Kidney glomerular epithelial cell (primary cell): Measurements from ENCODE around the gene FAM168A.
"Not testable (repeated sequence)": the region's sequence is repeated elsewhere in the genome, so short reads cannot be mapped to it uniquely, and the experiment has no call there.

Experiments used
- DNase-seq: peaks from one replicate; lab custom pipeline; 2025; lab: John Stamatoyannopoulos, UW

Gene FAM168A

DNA sequence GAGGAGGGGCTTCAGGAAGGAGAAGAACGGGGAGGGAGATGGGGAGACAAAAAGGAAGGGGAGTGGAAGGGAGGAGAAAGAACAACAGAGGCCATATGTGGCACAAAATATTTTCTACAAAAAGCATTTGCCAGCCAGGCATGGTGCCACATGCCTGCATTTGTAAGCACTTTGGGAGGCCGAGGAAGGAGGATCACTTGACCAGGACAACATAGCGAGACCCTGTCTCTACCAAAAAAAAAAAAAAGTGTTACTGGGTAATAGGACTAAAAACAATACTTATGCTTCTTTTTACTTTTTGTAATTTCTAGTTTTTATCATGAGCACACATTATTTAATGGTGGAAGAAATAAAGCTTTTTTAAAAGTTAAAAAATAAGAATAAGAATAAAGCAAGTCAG lies 5.3 kb downstream of the FAM168A start:
- DNase-seq, result no peak

DNA sequence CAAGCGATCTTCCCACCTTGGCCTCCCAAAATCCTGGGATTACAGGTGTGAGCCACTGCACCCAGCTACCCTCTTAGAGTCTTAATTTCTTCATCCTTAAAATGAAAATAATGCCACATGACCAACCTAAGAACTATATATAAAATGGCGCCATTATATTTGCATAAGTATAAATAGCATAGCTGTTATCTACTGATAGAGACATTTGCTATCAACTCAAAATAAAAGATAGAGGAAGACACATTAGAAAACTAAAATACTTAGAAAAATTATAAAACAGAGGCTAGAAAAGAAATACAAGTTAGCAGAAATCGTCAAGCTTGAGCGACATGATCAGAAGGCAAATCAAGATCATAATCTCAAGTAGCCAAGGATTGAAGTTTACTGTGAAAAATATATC lies 6.2 kb downstream of the FAM168A start:
- no peak for DNase-seq

DNA sequence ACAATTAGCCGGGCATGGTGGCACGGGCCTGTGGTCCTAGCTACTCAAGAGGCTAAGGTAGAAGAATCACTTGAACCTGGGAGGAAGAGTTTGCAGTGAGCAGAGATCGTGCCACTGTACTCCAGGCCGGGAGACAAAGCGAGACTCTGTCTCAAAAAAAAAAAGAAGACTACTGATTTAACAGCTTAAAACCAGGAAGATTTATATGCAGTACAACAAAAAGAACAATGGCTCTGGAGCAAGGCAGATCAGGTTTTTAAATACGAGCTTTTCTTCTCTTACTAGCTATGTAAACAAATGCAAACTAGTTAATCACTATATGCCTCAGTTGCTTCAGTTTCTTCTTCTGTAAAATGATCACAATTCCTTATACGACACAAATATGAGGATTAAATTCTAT lies 6.9 kb downstream of the FAM168A start:
- no peak for DNase-seq

DNA sequence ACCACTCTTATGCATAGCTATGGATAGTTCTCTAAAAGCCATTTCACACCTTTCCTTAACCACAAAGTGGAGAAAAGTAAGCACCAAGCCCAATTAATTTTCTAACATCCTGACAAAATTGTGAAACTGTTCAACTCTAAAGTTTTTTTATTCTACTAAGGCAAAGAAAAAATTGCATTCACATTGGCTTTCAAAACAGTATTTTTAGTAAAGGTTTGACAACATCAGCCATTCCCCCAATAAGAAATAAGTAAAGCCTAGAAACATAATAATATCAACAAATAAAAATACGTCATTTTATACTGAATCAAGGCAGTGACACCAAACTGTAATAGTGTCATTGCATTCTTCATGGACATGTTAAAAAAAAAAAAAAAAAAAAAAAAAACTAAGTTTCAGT lies 11.1 kb downstream of the FAM168A start:
- DNase-seq, result no peak

DNA sequence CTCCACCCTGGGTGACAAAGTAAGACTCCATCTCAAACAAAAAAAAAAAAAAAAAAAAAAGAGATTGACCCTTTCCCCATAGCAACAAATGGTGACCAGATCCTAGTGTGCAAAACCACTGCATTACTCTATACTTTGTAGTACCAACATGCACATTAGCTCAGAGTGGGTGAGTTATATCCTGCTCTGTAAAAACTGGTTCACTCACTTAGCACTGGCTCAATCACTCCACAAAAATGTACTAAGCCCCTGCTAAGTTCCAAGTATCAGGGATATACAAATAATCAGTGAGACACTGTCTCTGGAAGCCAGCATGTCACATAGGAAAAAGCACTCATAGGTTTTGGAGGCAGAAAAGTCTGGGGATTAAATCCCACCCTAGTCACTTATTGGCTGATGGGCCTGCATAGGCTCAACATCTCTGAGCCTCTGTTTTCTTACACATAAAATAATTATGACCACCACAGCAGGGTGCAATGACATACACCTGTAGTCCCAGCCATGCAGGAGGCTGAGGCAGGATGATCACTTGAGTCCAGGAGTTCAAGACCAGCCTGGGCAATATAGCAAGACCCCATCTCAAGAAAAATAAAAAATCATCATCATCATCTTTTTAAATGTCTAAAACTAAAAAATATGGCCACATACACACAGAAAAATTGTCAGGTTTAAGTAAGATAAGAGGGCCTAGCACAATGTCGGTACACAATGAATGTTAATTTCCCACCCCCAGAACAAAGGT lies 11.9 kb downstream of the FAM168A start:
- DNase-seq, result no peak

DNA sequence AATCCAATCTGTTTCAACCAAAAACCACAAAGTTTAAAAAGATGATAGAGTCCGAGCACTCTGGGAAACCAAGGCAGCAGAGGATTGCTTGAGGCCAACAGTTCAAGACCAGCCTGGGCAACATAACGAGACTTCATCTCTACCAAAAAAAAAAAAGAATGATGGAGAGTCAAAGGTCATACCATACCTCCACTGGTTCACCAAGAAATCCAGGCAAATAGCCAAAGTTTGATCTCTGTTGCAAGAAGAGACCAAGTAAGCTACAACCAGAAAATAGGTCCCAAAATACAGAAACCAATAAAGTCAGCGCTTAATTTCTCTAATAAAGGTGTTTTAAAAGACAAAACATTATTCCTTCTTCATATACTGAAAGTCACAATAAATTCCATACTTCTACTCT lies 13.1 kb downstream of the FAM168A start:
- no peak for DNase-seq

DNA sequence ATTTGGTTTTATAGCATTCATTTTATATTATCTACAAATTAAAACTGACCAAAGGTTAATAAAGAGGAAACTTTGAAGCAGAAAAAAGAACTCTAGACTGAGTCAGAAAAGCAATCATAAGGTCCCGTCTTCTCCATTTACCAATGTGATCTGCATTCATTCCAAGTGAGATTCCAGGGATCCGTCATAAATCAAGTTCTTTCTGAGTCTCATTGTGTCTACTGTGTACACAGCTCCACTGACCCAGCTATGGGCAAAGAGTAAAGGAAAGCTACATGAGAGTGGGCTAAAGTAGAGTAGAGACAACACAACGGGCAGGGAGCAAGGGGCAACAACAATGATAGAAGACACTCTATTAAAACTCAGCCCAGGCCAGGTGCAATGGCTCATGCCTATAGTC lies 15.3 kb downstream of the FAM168A start:
- no peak for DNase-seq

DNA sequence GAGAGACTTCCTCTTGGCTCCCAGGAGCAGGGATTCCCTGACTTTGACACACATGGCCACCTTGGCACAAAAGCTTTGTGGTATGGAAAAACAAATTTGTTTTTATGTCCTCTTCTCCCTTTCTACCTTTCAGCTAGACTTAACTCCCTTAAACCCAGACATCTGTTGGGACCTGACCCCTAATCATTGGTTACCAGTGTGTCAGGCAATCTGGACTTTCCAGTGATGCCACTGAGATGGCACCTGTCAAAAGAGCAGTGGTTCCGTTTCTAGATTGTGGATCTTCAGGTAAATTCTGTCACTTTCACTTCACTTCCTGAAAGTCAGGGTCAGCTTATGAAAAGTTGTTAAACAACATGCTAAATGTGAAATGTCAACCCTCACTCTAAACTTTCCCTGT lies 17.2 kb downstream of the FAM168A start:
- not testable (repeated sequence) for DNase-seq

DNA sequence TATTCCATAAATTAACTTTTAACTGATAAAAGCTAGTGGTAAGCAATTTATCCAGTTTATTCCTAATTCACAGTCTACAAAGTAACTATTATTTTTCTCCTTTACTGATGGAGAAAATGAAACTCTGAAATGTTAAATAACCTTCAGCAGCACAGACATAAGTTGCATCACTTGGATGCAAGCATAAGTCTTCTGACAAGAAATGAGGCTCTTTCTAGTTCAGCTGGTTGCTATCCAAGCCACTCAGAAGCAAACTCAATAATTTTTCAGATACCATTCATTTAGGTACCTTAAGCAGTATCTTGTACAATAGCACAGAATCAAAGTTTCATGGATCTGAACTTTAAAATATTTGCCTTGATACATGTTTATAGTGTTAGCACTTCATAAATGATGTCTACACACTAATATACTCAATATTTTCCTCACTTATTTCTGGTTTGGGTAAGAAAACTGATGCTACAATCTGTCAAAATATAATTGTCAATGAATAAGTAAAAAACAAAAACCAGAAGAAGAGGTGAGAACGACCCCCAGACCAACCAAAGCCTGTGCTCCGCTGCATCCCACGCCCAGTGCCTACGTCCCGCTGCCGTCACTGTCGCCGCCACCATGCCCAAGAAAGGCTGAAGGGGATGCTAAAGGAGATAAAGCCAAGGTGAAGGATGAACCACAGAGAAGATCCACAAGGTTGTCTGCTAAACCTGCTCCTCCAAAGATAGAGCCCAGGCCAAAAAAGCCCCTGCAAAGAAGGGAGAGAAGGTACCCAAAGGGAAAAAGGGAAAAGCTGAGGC lies 18.1 kb downstream of the FAM168A start:
- no peak for DNase-seq

DNA sequence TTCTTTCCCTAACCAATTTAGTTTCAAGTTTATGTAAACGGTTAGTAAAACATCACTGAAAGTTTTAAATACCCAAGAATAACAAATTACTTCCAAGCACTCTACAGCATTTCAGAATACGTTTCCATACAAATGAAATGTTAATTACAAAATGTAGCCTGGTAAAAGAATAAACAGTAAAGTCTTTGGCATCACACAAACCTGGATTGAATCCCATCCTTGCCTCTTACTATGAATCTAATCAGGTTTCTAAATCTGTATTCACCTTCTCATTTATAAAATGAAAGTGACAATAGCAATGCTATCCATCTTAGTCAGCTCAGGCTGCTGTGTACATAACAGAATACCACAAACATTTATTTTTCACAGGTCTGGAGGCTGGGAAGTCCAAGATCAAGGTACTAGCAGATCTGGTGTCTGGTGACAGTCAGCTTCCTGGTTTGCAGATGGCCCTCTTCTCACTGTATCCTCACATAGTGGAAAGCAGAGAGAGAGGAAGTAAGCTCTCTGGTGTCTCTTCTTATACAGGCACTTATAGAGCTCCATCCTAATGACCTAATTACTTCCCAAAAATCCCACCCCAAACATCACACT lies 19.2 kb downstream of the FAM168A start:
- no peak for DNase-seq

DNA sequence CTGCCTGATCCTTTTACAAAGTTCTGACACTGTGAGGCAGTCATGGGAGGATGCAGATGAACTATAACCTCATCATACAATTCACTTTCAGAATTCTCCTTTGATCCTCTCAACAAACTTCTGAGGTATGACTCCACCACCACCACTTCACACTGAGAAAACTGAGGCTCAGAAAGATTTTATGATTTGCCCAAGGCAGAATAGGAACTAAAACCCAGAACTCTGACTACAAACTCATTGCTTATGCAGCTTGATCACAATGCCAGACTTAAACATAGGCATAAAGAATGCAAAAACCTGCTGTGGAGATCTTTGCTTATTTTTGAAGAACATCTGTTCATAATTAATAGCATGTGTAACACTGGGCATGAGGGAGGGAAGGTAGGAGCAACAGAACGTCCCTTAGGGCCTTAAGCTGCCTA lies 20.4 kb downstream of the FAM168A start:
- no peak for DNase-seq

DNA sequence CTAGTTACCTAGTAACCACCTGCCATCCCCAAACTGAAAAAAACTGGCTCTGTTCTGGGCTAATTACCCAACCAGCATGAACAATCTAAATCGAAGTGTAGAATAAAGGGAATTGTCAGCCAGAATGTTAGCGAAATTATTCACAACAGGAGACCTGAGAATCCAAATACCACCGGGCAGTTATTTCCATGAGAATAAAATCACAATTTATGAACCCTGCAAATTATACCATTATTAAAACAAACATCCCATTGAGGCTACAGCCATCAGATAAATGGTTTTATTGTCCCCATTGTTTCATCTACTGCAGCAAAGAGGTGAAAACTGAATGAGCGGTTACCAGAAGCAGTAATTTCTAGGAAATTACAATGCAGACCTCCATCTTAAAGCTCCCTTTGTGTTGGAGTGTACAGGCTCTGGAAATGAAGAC lies 21.7 kb downstream of the FAM168A start:
- no peak for DNase-seq

DNA sequence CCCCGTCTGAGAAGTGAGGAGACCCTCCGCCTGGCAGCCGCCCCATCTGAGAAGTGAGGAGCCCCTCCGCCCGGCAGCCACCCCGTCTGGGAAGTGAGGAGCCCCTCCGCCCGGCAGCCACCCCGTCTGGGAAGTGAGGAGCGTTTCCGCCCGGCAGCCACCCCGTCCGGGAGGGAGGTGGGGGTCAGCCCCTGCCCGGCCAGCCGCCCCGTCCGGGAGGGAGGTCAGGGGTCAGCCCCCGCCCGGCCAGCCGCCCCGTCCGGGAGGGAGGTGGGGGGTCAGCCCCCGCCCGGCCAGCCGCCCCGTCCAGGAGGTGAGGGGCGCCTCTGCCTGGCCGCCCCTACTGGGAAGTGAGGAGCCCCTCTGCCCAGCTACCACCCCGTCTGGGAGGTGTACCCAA lies 25.9 kb downstream of the FAM168A start:
- not testable (repeated sequence) for DNase-seq

DNA sequence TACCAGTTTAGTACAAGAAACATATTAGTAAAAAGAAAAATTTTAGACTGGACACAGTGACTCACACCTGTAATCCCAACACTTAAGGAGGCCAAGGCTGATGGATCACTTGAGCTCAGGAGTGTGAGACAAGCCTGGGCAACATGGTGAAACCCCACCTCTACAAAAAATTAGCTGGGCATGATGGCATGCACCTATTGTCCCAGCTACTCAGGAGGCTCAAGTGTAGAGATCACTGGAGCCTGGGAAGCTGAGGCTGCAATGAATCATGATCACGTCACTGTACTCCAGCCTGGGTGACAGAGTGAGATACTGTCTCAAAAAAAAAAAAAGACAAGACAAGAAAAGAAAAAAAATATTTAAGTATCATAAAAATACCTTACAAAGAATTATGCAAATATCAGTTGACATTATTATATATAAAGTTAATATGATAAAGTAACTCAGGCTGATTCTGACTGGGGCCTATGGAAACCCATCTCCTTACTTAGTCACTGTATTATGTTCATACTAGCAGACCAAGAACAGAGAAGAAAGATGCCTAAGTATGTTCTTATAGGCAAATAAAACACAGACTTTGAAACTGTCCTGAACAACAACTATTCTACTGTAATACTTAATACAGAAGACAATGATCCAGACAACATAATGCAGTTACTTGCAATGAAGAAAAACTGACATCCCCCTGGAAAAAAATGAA lies 27.3 kb downstream of the FAM168A start:
- DNase-seq, result peak; percentile 42

DNA sequence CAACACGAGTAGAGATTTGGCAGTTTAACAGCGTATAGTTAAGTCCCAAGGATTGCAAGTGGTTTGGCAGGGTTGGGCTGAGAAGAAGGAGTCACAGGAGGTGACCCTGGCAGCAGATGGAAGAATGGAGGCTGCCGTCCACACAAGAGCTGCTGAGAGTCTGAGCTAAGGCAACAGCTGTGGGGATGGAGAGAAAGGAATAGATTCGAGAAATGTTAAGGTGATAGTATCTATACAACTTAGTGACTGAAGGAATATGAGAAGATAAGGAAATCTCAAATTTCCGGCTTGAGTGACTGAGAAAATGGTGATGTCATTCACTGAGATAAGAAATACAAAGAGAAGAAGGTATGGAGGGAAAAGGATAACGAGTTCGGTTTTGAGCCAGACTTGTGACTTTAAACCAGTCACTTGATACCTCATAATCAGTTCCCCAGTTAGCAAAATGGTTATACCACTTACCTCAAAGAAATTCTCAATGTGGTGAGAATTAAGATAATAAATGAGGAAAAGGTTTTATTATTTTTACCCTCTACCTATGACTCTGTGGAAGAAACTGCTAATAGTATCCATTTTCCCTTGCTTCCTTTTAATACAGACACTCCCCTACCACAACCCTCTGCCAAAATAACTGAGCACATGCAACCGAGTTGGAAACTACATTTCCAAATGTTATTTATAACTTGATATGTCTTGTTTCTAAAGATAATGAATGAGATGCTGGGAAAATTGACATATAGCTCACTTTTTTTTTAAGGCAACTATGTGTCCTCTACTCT lies 30.7 kb downstream of the FAM168A start:
- no peak for DNase-seq

DNA sequence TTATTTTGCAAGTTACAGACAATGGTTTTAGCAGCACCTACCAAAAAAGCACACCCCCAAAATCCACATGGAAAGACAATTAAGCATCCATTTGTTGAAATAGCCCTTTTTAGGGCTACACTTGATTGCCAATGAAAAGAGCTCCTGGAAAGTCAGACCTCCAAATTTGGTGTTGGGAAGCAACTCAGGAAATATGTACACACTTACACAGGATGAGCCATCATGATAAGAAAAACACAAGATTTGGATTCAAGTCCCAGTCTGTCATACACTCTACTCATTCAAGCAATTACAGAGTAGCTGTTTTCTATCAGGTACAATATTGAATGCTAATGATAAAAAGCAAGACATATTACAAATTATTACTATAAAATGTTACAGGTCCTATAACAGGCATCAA lies 31.5 kb downstream of the FAM168A start:
- DNase-seq, result no peak

DNA sequence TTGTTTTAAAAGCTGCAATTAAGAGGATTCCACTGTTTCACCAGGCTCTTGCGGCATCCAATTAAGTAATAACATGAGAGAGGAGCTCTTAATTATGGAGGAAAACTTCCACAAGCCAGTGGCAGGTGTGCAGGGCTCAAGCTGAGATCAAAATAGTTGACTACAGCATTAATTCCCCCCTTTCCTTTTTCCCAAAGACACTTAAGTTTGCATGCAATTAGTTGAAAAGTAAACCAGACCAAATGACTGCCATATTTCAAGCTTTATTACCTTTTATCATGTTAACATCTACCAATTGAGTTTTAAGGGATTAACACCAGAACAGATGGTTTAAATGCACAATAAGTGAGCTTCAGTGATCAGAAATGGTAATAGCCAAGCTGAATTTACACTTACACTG lies 32.1 kb downstream of the FAM168A start:
- no peak for DNase-seq

DNA sequence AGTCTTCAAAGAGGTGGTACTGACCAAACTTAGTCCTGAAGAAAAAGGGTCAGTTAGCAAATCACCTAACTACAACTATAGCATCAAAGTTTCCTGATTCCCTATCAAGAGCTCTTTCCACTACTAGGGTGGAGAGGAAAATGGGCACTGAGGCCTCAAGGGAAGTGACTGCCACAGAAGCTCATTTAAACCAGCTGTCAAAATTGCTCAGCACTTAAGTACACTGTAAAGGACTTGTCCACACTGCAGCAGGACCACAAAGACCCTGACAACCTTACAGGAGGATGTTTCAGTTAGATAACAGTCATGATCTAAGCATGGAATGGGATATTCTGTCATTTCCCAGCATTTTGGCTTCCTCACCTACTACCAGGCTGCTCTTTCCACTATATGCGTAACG lies 33.0 kb downstream of the FAM168A start:
- DNase-seq, result no peak

DNA sequence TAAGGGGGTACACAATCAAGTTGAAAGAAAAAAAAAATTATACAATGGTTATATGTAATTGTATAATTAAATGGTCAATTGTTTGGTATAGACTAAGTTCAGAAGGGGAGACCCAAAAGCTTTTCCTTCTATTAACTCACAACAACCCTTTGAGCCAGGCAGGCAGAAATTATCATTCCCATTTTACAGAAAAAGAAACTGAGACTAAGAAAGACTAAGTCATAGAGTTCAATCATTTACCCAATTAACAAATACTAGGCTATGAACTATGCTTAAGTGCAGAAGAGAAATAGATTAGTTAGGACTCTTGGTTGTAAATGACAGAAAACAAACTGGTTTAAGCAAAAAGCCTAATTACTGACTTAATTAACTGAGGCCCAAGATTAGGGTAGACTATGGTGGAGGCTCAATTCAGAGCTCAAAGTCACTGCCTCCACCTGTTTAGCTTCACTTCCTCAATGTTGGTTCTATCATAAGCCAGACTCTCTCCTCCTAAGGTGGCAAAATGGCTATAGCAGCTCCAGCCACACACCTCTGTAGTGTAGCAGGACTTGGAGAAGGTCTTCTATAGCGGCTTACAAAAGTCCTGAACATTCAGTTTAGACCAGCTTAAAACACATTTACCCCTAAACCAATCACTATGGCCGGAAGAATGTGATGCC lies 34.2 kb downstream of the FAM168A start:
- no peak for DNase-seq

DNA sequence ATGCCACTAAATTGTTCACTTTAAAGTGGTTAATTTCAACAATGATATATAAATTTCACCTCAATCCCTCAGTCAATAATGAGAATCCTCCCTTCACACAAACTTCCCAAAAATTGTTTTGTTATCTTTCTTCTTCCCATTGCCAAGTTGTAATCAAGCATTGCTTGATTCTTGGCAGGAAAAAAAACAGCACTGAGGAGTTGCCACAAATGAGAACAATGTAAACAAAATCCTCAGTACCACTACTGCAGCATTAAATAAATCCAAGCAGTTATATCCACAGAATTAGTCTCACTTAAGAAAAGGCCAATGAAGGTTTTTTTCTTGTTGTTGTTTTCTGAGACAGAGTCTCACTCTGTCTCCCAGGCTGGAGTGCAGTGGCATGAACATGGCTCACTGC lies 38.2 kb downstream of the FAM168A start:
- no peak for DNase-seq

DNA sequence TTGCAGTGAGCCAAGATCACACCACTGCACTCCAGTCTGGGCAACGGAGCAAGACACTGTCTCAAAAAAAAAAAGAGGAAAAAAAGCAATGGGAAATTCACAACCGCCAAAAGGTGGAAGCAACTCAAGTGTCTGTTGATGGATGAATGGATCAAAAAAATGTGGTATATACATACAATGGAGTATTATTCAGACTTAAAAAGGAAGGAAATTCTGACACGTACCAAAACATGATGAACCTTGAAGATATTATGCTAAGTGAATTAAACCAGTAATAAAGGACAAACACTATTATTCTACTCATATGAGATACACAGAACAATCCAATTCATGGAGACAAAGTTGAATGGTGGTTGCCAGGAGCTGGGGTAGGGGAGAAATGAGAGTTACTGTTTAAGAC lies 40.9 kb downstream of the FAM168A start:
- no peak for DNase-seq
